Suprapubic skin (tissue), 4 donors: ENCODE data around the gene HBA1. TPM values are rescaled to one million over a fixed set of nuclear protein-coding genes. Genes with fewer than 3 reads are reported as not detected.
"Not testable (repeated sequence)": the region's sequence is repeated elsewhere in the genome, so short reads cannot be mapped to it uniquely, and the experiment has no call there.

ENCODE experiments used
- DNase-seq, 2 donors: peaks; one replicate each; pipeline ENCODE4 v3.0.0-alpha.2; 2019; ENCODE audit warnings: low spot score in 2 of 2
- H3K27ac ChIP-seq: fragments of 200-600 bp; sonication (generic); one replicate; pipeline ENCODE4 v1.5.1; 2019
- H3K27me3 ChIP-seq: fragments of 200-600 bp; sonication (generic); one replicate; pipeline ENCODE4 v1.5.1; 2019
- H3K36me3 ChIP-seq: fragments of 200-600 bp; sonication (generic); one replicate; pipeline ENCODE4 v1.5.1; 2019
- H3K4me1 ChIP-seq: fragments of 200-600 bp; sonication (generic); one replicate; pipeline ENCODE4 v1.5.1; 2019
- H3K4me3 ChIP-seq: fragments of 200-600 bp; sonication (generic); one replicate; pipeline ENCODE4 v1.5.1; 2019; ENCODE audit warnings: mild to moderate bottlenecking
- H3K9me3 ChIP-seq: fragments of 200-600 bp; sonication (generic); one replicate; pipeline ENCODE4 v1.5.1; 2019
- CTCF ChIP-seq, 2 donors: fragments of 200-600 bp in 1 of 2; fragments of 450-650 bp in 1 of 2; sonication (generic) in 1 of 2; IDR thresholded peaks; one replicate each; pipeline ENCODE4 v1.5.1; 2016 to 2019; ENCODE audit warnings: antibody characterized with exemption in 2 of 2, mild to moderate bottlenecking in 1 of 2, moderate library complexity in 1 of 2
- EP300 ChIP-seq: sonication (generic); formaldehyde crosslinking; IDR thresholded peaks from one replicate; pipeline ENCODE4 v1.6.1; 2017; ENCODE audit warnings: antibody characterized with exemption
- POLR2A ChIP-seq, 2 donors: fragments of 450-650 bp; IDR thresholded peaks; one replicate each; pipeline ENCODE4 v1.6.1; 2017; ENCODE audit warnings: antibody characterized with exemption in 2 of 2, mild to moderate bottlenecking in 2 of 2, moderate library complexity in 2 of 2
- POLR2AphosphoS5 ChIP-seq, 3 donors: sonication (generic); formaldehyde crosslinking; IDR thresholded peaks; one replicate each; pipeline ENCODE4 v1.6.1; 2017; ENCODE audit warnings: antibody characterized with exemption in 3 of 3
- WGBS: methylation state at CpG from one replicate; pipeline ENCODE4 v1.1.5; 2018; 5-methylcytosine and 5-hydroxymethylcytosine counted together
- total RNA-seq, 4 donors: library from RNA; depleted of rRNA; stranded (reverse); fragments of >200 nt; gene quantifications; one replicate each; pipeline ENCODE4 v1.1.0, GENCODE V29; 2016

The HBA1 gene
- total RNA-seq, 4 donors from 2014 or later = 10.5 to 265 (median 77.7) TPM

- H3K9me3 ChIP-seq = no peaks in the 10 kb centered on the region
- 92% methylated on average over 1 of the region's 1 CpG for WGBS
- no peaks in the 10 kb centered on the region for H3K36me3 ChIP-seq
- no peak overlapping the region for H3K4me3 ChIP-seq
- no peak for DNase-seq
- H3K4me1 ChIP-seq = peaks cover 13% of the 10 kb centered on the region
- no peak for TF ChIP-seq POLR2A (IDR thresholded peaks at IDR 0.05)
- no peak for TF ChIP-seq EP300
- no peak for TF ChIP-seq POLR2AphosphoS5 (IDR thresholded peaks at IDR 0.05)
- no peak for TF ChIP-seq CTCF (IDR thresholded peaks at IDR 0.05)
- peaks cover 80% of the 10 kb centered on the region for H3K27me3 ChIP-seq
- H3K27ac ChIP-seq = no peak overlapping the region
These were observed 5.7 kb upstream of the HBA1 start for GRCh38 chr16:170788-171187.

GRCh38 chr16:172374-172941 is 4.0 kb upstream of the HBA1 start, which contains the start of gene HBA2:
TSS of gene HBA2 (plus strand) at chr16:172876. CDS start at chr16:172913, 37 bp downstream.
- WGBS = no CpG with 5 or more reads among the region's 74 CpGs
- H3K9me3 ChIP-seq, H3K4me3 ChIP-seq, DNase-seq, H3K27ac ChIP-seq, H3K36me3 ChIP-seq: not testable (repeated sequence)
- H3K27me3 ChIP-seq = peaks cover 72% of the 10 kb centered on the region
- H3K4me1 ChIP-seq = peaks cover 12% of the 10 kb centered on the region

- H3K4me3 ChIP-seq, H3K27ac ChIP-seq, DNase-seq, H3K9me3 ChIP-seq, H3K36me3 ChIP-seq: not testable (repeated sequence)
- Histone ChIP-seq H3K27me3 (peaks cover 72% of the 10 kb centered on the region), H3K4me1 (peaks cover 13% of the 10 kb centered on the region)
- no CpG with 5 or more reads among the region's 44 CpGs for whole genome bisulfite sequencing
These were observed 3.1 kb upstream of the HBA1 start for GRCh38 chr16:173211-173854.

- 14% methylated on average over 5 of the region's 13 CpGs for WGBS
- not testable (repeated sequence) for DNase-seq, H3K27ac ChIP-seq, H3K9me3 ChIP-seq, H3K4me3 ChIP-seq, H3K36me3 ChIP-seq
- Histone ChIP-seq H3K4me1 (peaks cover 13% of the 10 kb centered on the region), H3K27me3 (peaks cover 72% of the 10 kb centered on the region)
These were observed 2.3 kb upstream of the HBA1 start for GRCh38 chr16:173928-174769.

- H3K27me3 ChIP-seq = peaks cover 75% of the 10 kb centered on the region
- H3K9me3 ChIP-seq = no peaks in the 10 kb centered on the region
- no peak overlapping the region for H3K27ac ChIP-seq
- H3K36me3 ChIP-seq = no peaks in the 10 kb centered on the region
- TF ChIP-seq EP300 = no peak
- no peak for TF ChIP-seq POLR2A (IDR thresholded peaks at IDR 0.05)
- no peak for TF ChIP-seq POLR2AphosphoS5 (IDR thresholded peaks at IDR 0.05)
- no peak for TF ChIP-seq CTCF (IDR thresholded peaks at IDR 0.05)
- 32% methylated on average over 7 of the region's 8 CpGs for WGBS
- H3K4me1 ChIP-seq = peaks cover 17% of the 10 kb centered on the region
- no peak for DNase-seq
- H3K4me3 ChIP-seq = no peak overlapping the region
These were observed 1.2 kb upstream of the HBA1 start for GRCh38 chr16:175011-175949.

GRCh38 chr16:176006-176405 is 474 bp upstream of the HBA1 start:
- H3K4me3 ChIP-seq, H3K9me3 ChIP-seq, H3K27ac ChIP-seq, DNase-seq, H3K36me3 ChIP-seq: not testable (repeated sequence)
- Histone ChIP-seq H3K27me3 (peaks cover 75% of the 10 kb centered on the region), H3K4me1 (peaks cover 24% of the 10 kb centered on the region)
- no CpG with 5 or more reads among the region's 39 CpGs for WGBS
